Keratinocyte (primary cell): ENCODE measurements around the gene SETBP1.

Source experiments
- EZH2 ChIP-seq: IDR thresholded peaks from one replicate; pipeline ENCODE4 v1.6.1; 2012; ENCODE audit warnings: inconsistent platforms, mild to moderate bottlenecking, low read length, moderate library complexity
- TF ChIP-seq, protein P1 (sequence below), 3 experiments: IDR thresholded peaks in 1 of 3; conservative IDR thresholded peaks in 1 of 3; optimal IDR thresholded peaks in 1 of 3; 2 replicates in 2 of 3; 3 replicates in 1 of 3; pipeline versions ENCODE3 to v1.5.1; 2011; ENCODE audit warnings: low read length in 3 of 3, mild to moderate bottlenecking in 3 of 3, moderate library complexity in 2 of 3, control low read depth in 1 of 3, inconsistent platforms in 1 of 3; ENCODE audit not compliant: insufficient read depth in 2 of 3; ENCODE audit errors: extremely low read depth in 1 of 3

DNA sequence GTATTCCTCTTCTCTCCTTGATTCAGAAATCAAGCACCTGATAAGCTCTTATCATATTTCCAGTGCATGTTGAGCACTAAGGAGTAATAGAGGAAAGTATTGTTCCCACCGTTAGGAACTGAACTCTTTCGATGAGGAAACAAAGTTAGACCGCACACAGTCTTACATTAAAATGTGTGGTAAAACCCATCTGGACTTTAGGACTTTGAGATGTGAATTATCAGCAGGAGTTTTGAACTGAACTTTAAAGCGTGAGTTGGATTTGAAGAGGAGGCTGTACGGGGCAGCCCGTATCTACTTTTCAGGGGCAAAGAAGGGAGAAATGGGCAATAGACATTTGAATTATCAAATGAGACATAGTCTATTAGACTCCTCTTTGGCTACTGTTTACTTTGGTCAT lies 134.4 kb downstream of the SETBP1 start:
- TF ChIP-seq, protein P1, sequence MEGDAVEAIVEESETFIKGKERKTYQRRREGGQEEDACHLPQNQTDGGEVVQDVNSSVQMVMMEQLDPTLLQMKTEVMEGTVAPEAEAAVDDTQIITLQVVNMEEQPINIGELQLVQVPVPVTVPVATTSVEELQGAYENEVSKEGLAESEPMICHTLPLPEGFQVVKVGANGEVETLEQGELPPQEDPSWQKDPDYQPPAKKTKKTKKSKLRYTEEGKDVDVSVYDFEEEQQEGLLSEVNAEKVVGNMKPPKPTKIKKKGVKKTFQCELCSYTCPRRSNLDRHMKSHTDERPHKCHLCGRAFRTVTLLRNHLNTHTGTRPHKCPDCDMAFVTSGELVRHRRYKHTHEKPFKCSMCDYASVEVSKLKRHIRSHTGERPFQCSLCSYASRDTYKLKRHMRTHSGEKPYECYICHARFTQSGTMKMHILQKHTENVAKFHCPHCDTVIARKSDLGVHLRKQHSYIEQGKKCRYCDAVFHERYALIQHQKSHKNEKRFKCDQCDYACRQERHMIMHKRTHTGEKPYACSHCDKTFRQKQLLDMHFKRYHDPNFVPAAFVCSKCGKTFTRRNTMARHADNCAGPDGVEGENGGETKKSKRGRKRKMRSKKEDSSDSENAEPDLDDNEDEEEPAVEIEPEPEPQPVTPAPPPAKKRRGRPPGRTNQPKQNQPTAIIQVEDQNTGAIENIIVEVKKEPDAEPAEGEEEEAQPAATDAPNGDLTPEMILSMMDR (optimal IDR thresholded peaks at IDR 0.05 in 1 of 3, IDR thresholded peaks at IDR 0.05 in 1 of 3, conservative IDR thresholded peaks at IDR 0.05 in 1 of 3; ENCODE audit: extremely low read depth in 1 of 3, insufficient read depth in 2 of 3, low read length in 3 of 3): no peak
- no peak for TF ChIP-seq EZH2
